Kidney epithelial cell (primary cell): ENCODE data around the gene UTY. TPM values are rescaled to one million over a fixed set of nuclear protein-coding genes. Genes with fewer than 3 reads are reported as not detected.

ENCODE experiments used
- DNase-seq: peaks from one replicate; pipeline ENCODE4 v3.0.0-alpha.2; 2010; ENCODE audit warnings: low read depth
- H3K27me3 ChIP-seq: 2 replicates; pipeline ENCODE4 v1.6.0; 2011; ENCODE audit warnings: low read length; ENCODE audit not compliant: control insufficient read depth, insufficient read depth
- H3K36me3 ChIP-seq: 2 replicates; pipeline ENCODE4 v1.5.1; 2011; ENCODE audit warnings: low read length; ENCODE audit not compliant: control insufficient read depth, insufficient read depth
- H3K4me3 ChIP-seq: 2 replicates; pipeline ENCODE4 v1.5.1; 2011; ENCODE audit warnings: low read depth, mild to moderate bottlenecking, control low read depth, low read length
- total RNA-seq: library from RNA; depleted of rRNA; stranded (reverse); fragments of >200 nt; gene quantifications from 2 replicates; pipeline ENCODE4 v1.2.3, GENCODE V29; 2015
- TF ChIP-seq, protein P1 (sequence below): IDR thresholded peaks from 2 replicates; pipeline ENCODE4 v1.5.1; 2011; ENCODE audit warnings: mild to moderate bottlenecking, moderate library complexity, low read length, control low read depth, inconsistent platforms; ENCODE audit not compliant: insufficient read depth, poor library complexity, severe bottlenecking

UTY gene
- total RNA-seq, 1 donor from 2014 or later: 9.8 TPM

DNA sequence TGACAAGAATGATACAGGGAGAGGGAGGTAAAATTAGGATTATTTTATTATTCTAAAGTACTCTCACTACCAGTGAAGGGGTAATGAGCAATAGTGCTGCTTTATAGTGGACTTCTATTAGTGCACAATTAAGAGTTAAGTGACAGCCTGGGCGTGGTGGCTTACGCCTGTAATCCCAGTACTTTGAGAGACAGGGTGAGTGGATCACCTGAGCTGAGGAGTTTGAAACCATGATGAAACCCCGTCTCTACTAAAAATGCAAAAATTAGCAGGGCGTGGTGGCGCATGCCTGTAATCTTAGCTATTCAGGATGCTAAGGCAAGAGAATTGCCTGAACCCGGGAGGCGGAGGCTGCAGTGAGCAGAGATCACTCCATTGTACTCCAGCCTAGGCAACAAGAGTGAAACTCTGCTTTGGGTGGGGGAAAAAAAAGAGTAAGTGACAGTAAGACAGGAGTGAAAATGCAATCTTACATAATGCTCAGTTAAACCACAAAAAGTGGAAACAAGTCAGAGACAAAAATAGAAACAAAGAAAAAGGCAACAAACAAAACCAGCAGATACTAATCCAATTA, 98.6 kb downstream of the UTY start:
- TF ChIP-seq, protein P1, sequence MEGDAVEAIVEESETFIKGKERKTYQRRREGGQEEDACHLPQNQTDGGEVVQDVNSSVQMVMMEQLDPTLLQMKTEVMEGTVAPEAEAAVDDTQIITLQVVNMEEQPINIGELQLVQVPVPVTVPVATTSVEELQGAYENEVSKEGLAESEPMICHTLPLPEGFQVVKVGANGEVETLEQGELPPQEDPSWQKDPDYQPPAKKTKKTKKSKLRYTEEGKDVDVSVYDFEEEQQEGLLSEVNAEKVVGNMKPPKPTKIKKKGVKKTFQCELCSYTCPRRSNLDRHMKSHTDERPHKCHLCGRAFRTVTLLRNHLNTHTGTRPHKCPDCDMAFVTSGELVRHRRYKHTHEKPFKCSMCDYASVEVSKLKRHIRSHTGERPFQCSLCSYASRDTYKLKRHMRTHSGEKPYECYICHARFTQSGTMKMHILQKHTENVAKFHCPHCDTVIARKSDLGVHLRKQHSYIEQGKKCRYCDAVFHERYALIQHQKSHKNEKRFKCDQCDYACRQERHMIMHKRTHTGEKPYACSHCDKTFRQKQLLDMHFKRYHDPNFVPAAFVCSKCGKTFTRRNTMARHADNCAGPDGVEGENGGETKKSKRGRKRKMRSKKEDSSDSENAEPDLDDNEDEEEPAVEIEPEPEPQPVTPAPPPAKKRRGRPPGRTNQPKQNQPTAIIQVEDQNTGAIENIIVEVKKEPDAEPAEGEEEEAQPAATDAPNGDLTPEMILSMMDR: no peak
- Histone ChIP-seq H3K4me3 (no peak overlapping the region), H3K27me3 (no peaks in the 10 kb centered on the region), H3K36me3 (no peaks in the 10 kb centered on the region)
- DNase-seq: no peak

DNA sequence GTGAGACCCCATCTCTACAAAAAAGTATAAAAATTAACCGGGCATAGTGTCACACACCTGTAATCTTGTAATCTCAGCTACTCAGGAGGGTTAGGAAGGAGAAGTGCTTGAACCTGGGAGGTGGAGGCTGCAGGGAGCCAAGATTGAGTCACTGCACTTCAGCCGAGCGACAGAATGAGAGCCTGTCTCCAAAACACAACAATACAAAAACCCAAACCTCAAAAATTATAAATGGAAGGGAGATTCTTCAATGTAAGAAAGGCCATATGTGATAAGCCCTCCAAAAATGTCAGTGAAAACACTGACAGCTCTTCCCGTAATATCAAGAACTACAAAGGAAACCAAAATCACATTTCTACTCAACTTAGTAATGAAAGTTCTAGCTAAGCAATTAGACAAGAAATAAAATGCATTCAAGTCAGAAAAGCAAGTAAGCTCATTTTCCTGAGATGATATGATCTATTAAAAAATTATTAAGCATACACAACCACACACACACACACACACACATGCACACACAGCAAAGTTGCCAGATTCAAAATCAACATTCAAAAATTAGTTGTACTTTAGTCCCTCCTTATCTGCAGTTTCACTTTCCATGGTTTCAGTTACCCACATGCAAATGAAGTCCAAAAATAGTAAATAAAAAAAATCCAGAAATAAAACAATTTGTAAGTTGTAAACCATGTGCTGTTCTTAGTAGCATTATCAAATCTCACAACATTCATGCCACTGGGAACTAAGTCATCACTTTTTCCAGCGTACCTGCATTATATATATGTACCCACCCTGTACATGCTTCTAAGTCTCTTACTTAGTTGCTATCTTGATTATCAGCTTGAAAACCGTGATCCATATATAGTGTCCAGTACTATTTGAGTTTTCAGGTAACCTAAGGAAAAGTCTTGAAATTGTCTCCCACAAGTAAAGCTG, 108.7 kb downstream of the UTY start:
- H3K4me3 ChIP-seq: no peak overlapping the region
- DNase-seq: no peak
- no peaks in the 10 kb centered on the region for H3K36me3 ChIP-seq
- H3K27me3 ChIP-seq: no peaks in the 10 kb centered on the region
- TF ChIP-seq, protein P1: no peak

DNA sequence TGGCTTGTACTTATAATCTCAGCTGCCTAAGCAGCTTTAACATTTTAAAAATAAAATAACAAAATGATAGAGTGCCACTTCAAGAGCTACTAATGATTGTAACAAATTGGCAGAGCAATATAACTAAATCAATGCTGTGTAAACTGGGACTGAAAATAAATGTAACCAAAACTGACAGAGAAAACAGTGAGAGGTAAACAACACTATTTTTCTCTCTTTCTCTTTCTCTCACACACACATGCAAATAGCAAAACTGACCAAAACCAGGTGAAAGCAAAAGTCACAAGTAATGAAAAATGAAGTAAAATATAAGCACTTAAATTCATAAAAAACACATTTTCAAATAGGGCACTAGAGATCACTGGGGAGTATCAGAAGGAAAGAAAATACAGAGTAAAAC, 109.6 kb downstream of the UTY start:
- TF ChIP-seq, protein P1: no peak
- DNase-seq: no peak
- no peaks in the 10 kb centered on the region for H3K27me3 ChIP-seq
- H3K4me3 ChIP-seq: no peak overlapping the region
- no peaks in the 10 kb centered on the region for H3K36me3 ChIP-seq

DNA sequence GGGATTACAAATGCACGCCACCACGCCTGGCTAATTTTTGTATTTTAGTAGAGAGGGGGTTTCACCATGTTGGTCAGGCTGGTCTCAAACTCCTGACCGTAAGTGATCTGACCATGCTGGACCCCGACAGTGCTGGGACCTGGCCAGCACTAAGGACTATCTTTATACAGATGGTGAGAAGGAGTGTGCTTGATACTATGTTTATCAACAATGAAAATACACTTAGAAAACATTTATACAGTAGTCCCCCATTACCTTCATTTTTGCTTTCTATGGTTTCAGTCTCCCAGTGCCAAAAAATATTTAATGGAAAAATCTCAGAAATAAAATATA, 111.4 kb downstream of the UTY start:
- DNase-seq: no peak
- no peak overlapping the region for H3K4me3 ChIP-seq
- no peaks in the 10 kb centered on the region for H3K27me3 ChIP-seq
- H3K36me3 ChIP-seq: no peaks in the 10 kb centered on the region
- TF ChIP-seq, protein P1: no peak

DNA sequence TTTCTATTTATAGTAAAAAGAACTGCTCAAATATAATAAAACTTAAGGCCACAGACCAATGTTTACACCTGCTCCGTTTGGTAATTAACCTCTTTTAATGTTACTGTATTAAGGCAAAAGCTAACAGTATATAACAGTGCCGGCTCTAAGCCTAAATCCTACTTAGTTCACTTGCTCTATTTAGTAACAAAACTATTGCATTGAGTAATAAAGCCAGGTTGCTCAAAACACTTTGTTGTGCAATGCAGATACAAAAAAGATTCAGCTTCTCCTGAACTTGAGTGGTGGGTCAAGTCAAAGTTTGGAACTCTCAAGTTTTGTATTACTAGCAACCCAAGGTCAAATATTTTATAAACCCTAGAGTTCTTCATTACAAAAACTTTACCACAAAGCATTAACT, 116.2 kb downstream of the UTY start:
- Histone ChIP-seq H3K36me3 (no peaks in the 10 kb centered on the region), H3K27me3 (no peaks in the 10 kb centered on the region), H3K4me3 (no peak overlapping the region)
- TF ChIP-seq, protein P1: no peak
- DNase-seq: no peak
